ENCODE data around the gene PIKFYVE. TPM values are rescaled to one million over a fixed set of nuclear protein-coding genes. Genes with fewer than 3 reads are reported as not detected.

PIKFYVE gene
- total RNA-seq, 1 donor from 2014 or later: 46.8 TPM

- Mint-ChIP-seq H3K4me3 (ENCODE audit: unreplicated experiment) (no peak overlapping the region), H3K36me3 (ENCODE audit: unreplicated experiment) (peaks cover 4% of the 10 kb centered on the region), H3K9me3 (ENCODE audit: unreplicated experiment) (peaks cover 2% of the 10 kb centered on the region), H3K4me1 (ENCODE audit: low read depth, unreplicated experiment) (no peaks in the 10 kb centered on the region), H3K27me3 (ENCODE audit: unreplicated experiment) (peaks cover 2% of the 10 kb centered on the region), H3K27ac (ENCODE audit: unreplicated experiment) (no peak overlapping the region)
- DNase-seq: no peak
- no peak for TF ChIP-seq CTCF (IDR thresholded peaks at IDR 0.05; ENCODE audit: partially characterized antibody, unreplicated experiment)
These were observed 25.3 kb upstream of the PIKFYVE start for GRCh38 chr2:208240619-208241209.

DNA sequence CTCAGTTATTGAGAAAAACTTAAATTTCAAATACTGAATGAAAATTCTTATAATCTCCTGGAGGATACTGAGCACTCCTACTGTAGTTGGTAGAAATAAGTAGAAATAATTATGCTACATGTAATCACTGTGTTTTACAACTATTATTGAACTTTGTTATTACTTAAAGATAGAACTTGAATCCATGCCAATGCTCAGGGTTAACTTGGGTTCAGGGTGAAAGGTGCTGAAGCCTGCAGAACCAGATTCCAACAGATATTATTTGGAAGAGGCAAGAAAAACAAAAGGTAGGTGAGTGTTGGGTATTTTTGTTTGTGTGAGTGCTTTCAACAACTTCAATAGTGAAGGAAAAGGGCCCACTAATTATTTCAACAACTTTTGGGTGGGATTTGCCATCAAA, 21.6 kb upstream of the PIKFYVE start:
- TF ChIP-seq CTCF (IDR thresholded peaks at IDR 0.05; ENCODE audit: partially characterized antibody, unreplicated experiment): no peak
- H3K27ac Mint-ChIP-seq (ENCODE audit: unreplicated experiment): no peak overlapping the region
- DNase-seq: no peak
- H3K4me1 Mint-ChIP-seq (ENCODE audit: low read depth, unreplicated experiment): no peaks in the 10 kb centered on the region
- H3K9me3 Mint-ChIP-seq (ENCODE audit: unreplicated experiment): peaks cover 2% of the 10 kb centered on the region
- H3K4me3 Mint-ChIP-seq (ENCODE audit: unreplicated experiment): no peak overlapping the region
- H3K36me3 Mint-ChIP-seq (ENCODE audit: unreplicated experiment): peaks cover 4% of the 10 kb centered on the region
- peaks cover 2% of the 10 kb centered on the region for H3K27me3 Mint-ChIP-seq (ENCODE audit: unreplicated experiment)

DNA sequence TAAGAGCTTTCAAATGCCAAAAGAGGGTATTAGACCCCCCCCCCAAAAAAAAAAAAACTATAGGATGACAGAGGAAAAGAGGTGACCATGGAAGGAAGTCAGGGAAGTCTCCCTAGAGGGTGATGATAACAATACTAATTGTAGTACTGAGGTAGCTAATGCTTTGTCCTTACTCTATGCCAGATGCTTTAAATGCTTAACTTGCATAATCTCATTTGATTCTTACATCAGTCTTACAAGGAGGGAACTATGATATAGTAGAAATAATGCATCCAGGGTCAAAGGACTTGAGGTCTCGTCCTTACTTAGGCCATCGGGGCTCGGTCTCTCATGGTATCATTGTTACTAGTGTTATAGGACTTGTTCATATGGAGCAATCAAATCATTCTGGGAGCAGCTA, 20.3 kb upstream of the PIKFYVE start:
- Mint-ChIP-seq H3K9me3 (ENCODE audit: unreplicated experiment) (no peaks in the 10 kb centered on the region), H3K4me1 (ENCODE audit: low read depth, unreplicated experiment) (no peaks in the 10 kb centered on the region), H3K27me3 (ENCODE audit: unreplicated experiment) (no peaks in the 10 kb centered on the region), H3K36me3 (ENCODE audit: unreplicated experiment) (no peaks in the 10 kb centered on the region), H3K4me3 (ENCODE audit: unreplicated experiment) (no peak overlapping the region), H3K27ac (ENCODE audit: unreplicated experiment) (no peak overlapping the region)
- no peak for DNase-seq
- no peak for TF ChIP-seq CTCF (IDR thresholded peaks at IDR 0.05; ENCODE audit: partially characterized antibody, unreplicated experiment)

DNA sequence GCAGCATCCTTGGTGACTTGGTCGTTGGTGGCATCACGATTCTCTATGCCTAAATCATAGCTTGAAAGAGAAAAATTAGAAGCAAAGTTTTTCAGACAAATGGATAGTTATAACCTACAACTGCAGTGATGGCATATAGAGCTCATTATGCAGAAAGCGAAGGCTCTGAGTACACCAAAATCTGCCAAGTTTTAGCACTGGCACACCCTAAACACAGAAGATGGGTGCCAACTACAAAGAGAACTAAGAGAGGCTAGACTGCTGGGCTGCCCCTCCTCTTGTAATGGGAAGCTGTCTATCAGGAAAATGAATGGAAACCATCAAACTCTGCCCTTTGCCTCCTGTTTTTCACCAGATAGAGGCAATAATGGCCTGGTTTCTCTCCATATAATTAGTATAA, 17.5 kb upstream of the PIKFYVE start:
- no peaks in the 10 kb centered on the region for H3K36me3 Mint-ChIP-seq (ENCODE audit: unreplicated experiment)

More for the DNA sequence above, 17.5 kb upstream of the PIKFYVE start:
- H3K4me3 Mint-ChIP-seq (ENCODE audit: unreplicated experiment): no peak overlapping the region
- DNase-seq: no peak
- TF ChIP-seq CTCF (IDR thresholded peaks at IDR 0.05; ENCODE audit: partially characterized antibody, unreplicated experiment): no peak
- H3K27ac Mint-ChIP-seq (ENCODE audit: unreplicated experiment): no peak overlapping the region
- peaks cover 2% of the 10 kb centered on the region for H3K27me3 Mint-ChIP-seq (ENCODE audit: unreplicated experiment)
- H3K4me1 Mint-ChIP-seq (ENCODE audit: low read depth, unreplicated experiment): peaks cover 16% of the 10 kb centered on the region
- no peaks in the 10 kb centered on the region for H3K9me3 Mint-ChIP-seq (ENCODE audit: unreplicated experiment)

All from glutamatergic neuron (in vitro differentiated cells).